Spleen (tissue), 11 donors: Measurements from ENCODE around the gene ANG. TPM values are rescaled to one million over a fixed set of nuclear protein-coding genes. Genes with fewer than 3 reads are reported as not detected.

Source experiments
- DNase-seq: peaks from one replicate; pipeline ENCODE4 v3.0.0-alpha.2; 2020
- H3K27ac ChIP-seq, 8 donors: fragments of 200-600 bp; sonication (generic) in 7 of 8; 1 replicate in 4 of 8; 2 replicates in 4 of 8; pipeline versions ENCODE4 v1.5.0 to v1.8.0; 2016 to 2021; ENCODE audit warnings: inconsistent platforms in 4 of 8, mild to moderate bottlenecking in 4 of 8, moderate library complexity in 1 of 8
- H3K27me3 ChIP-seq, 7 donors: fragments of 200-600 bp; sonication (generic) in 6 of 7; replicated peaks in 1 of 7; 1 replicate in 4 of 7; 2 replicates in 3 of 7; pipeline versions ENCODE4 v1.5.0 to v1.8.0; 2016 to 2021; ENCODE audit warnings: inconsistent platforms in 3 of 7, mild to moderate bottlenecking in 1 of 7
- H3K36me3 ChIP-seq, 6 donors: fragments of 200-600 bp; sonication (generic) in 5 of 6; 1 replicate in 4 of 6; 2 replicates in 2 of 6; pipeline versions ENCODE4 v1.5.0 to v1.8.0; 2016 to 2021; ENCODE audit warnings: inconsistent platforms in 2 of 6
- H3K4me1 ChIP-seq, 6 donors: fragments of 200-600 bp; sonication (generic) in 5 of 6; 1 replicate in 3 of 6; 2 replicates in 3 of 6; pipeline versions ENCODE4 v1.5.0 to v1.8.0; 2016 to 2021; ENCODE audit warnings: inconsistent platforms in 3 of 6
- H3K4me3 ChIP-seq, 8 donors: fragments of 200-600 bp; sonication (generic) in 7 of 8; 1 replicate in 4 of 8; 2 replicates in 4 of 8; pipeline versions ENCODE4 v1.5.0 to v1.8.0; 2016 to 2021; ENCODE audit warnings: inconsistent platforms in 4 of 8, mild to moderate bottlenecking in 4 of 8, moderate library complexity in 2 of 8
- H3K9me3 ChIP-seq, 8 donors: fragments of 200-600 bp; sonication (generic) in 7 of 8; 1 replicate in 4 of 8; 2 replicates in 4 of 8; pipeline versions ENCODE4 v1.5.0 to v1.8.0; 2016 to 2021; ENCODE audit warnings: inconsistent platforms in 4 of 8
- POLR2A ChIP-seq, 3 donors: fragments of 450-650 bp; IDR thresholded peaks; one replicate each; pipeline ENCODE4 v1.5.1; 2017; ENCODE audit warnings: antibody characterized with exemption in 3 of 3, mild to moderate bottlenecking in 1 of 3
- POLR2AphosphoS5 ChIP-seq, 3 donors: sonication (generic); formaldehyde crosslinking; IDR thresholded peaks; one replicate each; pipeline ENCODE4 v1.5.1; 2017; ENCODE audit warnings: antibody characterized with exemption in 3 of 3
- WGBS, 5 donors: extraction: QIAGEN DNeasy Blood & Tissue Kit in 3 of 5; methylation state at CpG; one replicate each; pipeline versions ENCODE4 v1.1.5 to v1.1.7; 2013 to 2018; 5-methylcytosine and 5-hydroxymethylcytosine counted together
- intact Hi-C: fragments of 100-400 bp; cut with DNase I; formaldehyde crosslinking; loops from one replicate; pipeline ENCODE4 v1.15.0; 2023; ENCODE audit warnings: low total_unique reads
- polyA plus RNA-seq, 3 donors: library from polyadenylated mRNA; stranded (reverse); fragments of 200-250 nt; gene quantifications; one replicate each; pipeline ENCODE4 v1.2.1, GENCODE V29; 2013
- total RNA-seq, 7 donors: library from RNA; depleted of rRNA in 3 of 7; stranded (reverse); fragments of >200 nt in 3 of 7; fragmentation: NEBNext Ultra II Directional in 4 of 7; extraction: Animal tissue kit (Norgen Biotek cat#: 25700) in 4 of 7; gene quantifications; one replicate each; pipeline versions ENCODE4 v1.1.0 to v1.2.1, GENCODE V29; 2016 to 2021
- TF ChIP-seq, protein P1 (sequence below), 11 experiments: fragments of 200-600 bp in 7 of 11; fragments of 450-650 bp in 4 of 11; sonication (generic) in 4 of 11; IDR thresholded peaks in 8 of 11; conservative IDR thresholded peaks in 3 of 11; 1 replicate in 7 of 11; 2 replicates in 4 of 11; pipeline versions ENCODE4 v1.4.0 to v1.8.0; 2016 to 2021; ENCODE audit warnings: antibody characterized with exemption in 11 of 11, inconsistent platforms in 4 of 11, mild to moderate bottlenecking in 1 of 11
- donor health status: healthy with polysubstance abuse.
- donor health status: DM: no; HTN: no; CAD: no; lungs with moderate emphysema.
- donor health status: DM: no; HTN: no; CAD: no.
- donor health status: Bipolar disorder and iron deficiency.
- donor health status: healthy.
- donor health status: DM: no; HTN: no; CAD: no.
- donor health status: DM: yes; HTN: yes; CAD: no.

The ANG gene
- total and polyA plus RNA-seq, 10 donors: 1.6 to 10.2 (median 4.3) TPM

DNA sequence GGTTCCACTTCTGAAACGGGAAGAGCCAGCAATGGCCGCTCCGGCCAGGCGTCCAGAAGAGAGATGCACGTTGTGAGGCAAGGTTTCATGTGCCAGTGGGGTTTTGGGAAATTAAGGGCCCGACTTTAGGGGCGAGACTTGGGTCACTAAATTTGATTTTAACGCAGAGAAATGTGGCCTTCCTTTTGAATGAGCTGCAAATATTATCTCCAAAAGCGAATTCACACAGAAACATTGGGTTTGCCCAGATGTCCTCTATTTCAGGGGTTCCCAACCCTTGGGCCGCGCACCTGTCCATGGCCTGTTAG is 6.5 kb upstream of the ANG start:
- Histone ChIP-seq H3K4me1 (peaks cover 12 to 61% (median 52%) of the 10 kb centered on the region in 6 donors), H3K4me3 (peak overlapping the region; percentile 44 to 88 (median 72)), H3K27me3 (no peaks in the 10 kb centered on the region), H3K27ac (peak overlapping the region; percentile 94 to 100 (median 98)), H3K9me3 (no peaks in the 10 kb centered on the region), H3K36me3 (no peaks in the 10 kb centered on the region)
- intact Hi-C loops: loop anchor here (10.0 kb wide), 1 partner anchor 207 kb away; no protein-coding TSS in a partner anchor
- no peak for DNase-seq
- TF ChIP-seq POLR2A (IDR thresholded peaks at IDR 0.05) (no peak), POLR2AphosphoS5 (IDR thresholded peaks at IDR 0.05) (no peak)
- TF ChIP-seq, protein P1, sequence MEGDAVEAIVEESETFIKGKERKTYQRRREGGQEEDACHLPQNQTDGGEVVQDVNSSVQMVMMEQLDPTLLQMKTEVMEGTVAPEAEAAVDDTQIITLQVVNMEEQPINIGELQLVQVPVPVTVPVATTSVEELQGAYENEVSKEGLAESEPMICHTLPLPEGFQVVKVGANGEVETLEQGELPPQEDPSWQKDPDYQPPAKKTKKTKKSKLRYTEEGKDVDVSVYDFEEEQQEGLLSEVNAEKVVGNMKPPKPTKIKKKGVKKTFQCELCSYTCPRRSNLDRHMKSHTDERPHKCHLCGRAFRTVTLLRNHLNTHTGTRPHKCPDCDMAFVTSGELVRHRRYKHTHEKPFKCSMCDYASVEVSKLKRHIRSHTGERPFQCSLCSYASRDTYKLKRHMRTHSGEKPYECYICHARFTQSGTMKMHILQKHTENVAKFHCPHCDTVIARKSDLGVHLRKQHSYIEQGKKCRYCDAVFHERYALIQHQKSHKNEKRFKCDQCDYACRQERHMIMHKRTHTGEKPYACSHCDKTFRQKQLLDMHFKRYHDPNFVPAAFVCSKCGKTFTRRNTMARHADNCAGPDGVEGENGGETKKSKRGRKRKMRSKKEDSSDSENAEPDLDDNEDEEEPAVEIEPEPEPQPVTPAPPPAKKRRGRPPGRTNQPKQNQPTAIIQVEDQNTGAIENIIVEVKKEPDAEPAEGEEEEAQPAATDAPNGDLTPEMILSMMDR (IDR thresholded peaks at IDR 0.05 in 8 of 11, conservative IDR thresholded peaks at IDR 0.05 in 3 of 11): no peak
- WGBS, 5 donors: 1 to 3% (median 1%) methylated on average over 11 of the region's 11 CpGs

DNA sequence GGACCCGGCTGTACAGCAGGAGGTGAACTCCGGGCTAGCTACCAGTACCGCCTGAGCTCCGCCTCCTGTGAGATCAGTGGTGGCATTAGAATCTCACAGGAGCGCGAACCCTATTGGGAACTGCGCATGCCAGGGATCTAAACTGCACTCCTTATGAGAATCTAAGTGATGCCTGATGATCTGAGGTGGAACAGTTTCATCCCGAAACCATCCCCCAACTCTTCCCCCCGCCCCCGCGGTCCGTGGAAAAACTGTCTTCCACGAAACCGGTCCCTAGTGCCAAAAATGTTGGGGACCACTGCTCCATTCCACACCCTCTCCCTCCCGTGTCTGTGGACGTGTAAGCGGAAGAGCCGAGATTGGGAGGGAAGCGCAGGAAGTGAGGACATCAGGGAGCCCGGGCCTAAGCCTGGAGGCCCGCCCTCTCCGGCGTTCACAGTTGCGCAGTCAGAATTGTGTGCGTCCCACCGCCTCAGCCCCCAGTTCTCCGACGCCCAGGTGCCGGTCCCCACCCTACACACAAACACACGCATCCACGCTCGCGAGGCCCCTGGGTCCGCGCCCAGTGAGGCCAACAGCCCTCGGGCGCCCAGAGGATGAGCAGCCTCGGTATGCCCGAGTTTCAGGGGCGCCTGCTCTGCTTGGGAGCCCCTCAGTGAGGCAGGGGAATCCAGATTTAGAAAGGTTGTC is 6.0 kb upstream of the ANG start:
- H3K4me1 ChIP-seq: peaks cover 12 to 61% (median 52%) of the 10 kb centered on the region in 6 donors
- DNase-seq: peak; percentile 94
- intact Hi-C loops: loop anchor here (10.0 kb wide), 1 partner anchor 208 kb away; no protein-coding TSS in a partner anchor
- H3K36me3 ChIP-seq: no peaks in the 10 kb centered on the region
- H3K4me3 ChIP-seq: peak overlapping the region; percentile 44 to 88 (median 72)
- no peaks in the 10 kb centered on the region for H3K27me3 ChIP-seq
- TF ChIP-seq POLR2A (IDR thresholded peaks at IDR 0.05) (peak in 2 of 3 donors; percentile 78 to 84), POLR2AphosphoS5 (IDR thresholded peaks at IDR 0.05) (peak; percentile 94 to 98 (median 96))
- TF ChIP-seq, protein P1 (IDR thresholded peaks at IDR 0.05 in 8 of 11, conservative IDR thresholded peaks at IDR 0.05 in 3 of 11): peak in 2 of 11 experiments; percentile 11 to 13
- peak overlapping the region; percentile 94 to 100 (median 98) for H3K27ac ChIP-seq
- H3K9me3 ChIP-seq: no peaks in the 10 kb centered on the region
- WGBS, 5 donors: 0% methylated on average over 11 to 40 of the region's 40 CpGs

GRCh38 chr14:20683125-20683890 is 5.3 kb upstream of the ANG start:
- peak overlapping the region; percentile 94 to 100 (median 98) for H3K27ac ChIP-seq
- H3K4me3 ChIP-seq: peak overlapping the region; percentile 44 to 88 (median 72)
- TF ChIP-seq, protein P1 (IDR thresholded peaks at IDR 0.05 in 8 of 11, conservative IDR thresholded peaks at IDR 0.05 in 3 of 11): no peak
- TF ChIP-seq POLR2AphosphoS5 (IDR thresholded peaks at IDR 0.05): no peak
- TF ChIP-seq POLR2A (IDR thresholded peaks at IDR 0.05): no peak
- H3K36me3 ChIP-seq: no peaks in the 10 kb centered on the region
- intact Hi-C loops: loop anchor here (10.0 kb wide), 1 partner anchor 209 kb away; no protein-coding TSS in a partner anchor
- 0% methylated on average over 38 of the region's 38 CpGs for WGBS, 5 donors
- no peaks in the 10 kb centered on the region for H3K27me3 ChIP-seq
- peaks cover 12 to 61% (median 52%) of the 10 kb centered on the region in 6 donors for H3K4me1 ChIP-seq
- no peaks in the 10 kb centered on the region for H3K9me3 ChIP-seq
- DNase-seq: peak; percentile 84
